NCI-H460 (cell line): ENCODE results near the gene A4GALT. TPM values are rescaled to one million over a fixed set of nuclear protein-coding genes. Genes with fewer than 3 reads are reported as not detected.
A peak's percentile ranks its signal among the peaks of the same experiment; 100 is the strongest.

ENCODE experiments used
- DNase-seq: peaks from one replicate; pipeline ENCODE4 v3.0.0-alpha.2; 2016; ENCODE audit warnings: low read depth; ENCODE audit errors: extremely low read depth
- total RNA-seq: library from RNA; depleted of rRNA; stranded (reverse); fragments of >200 nt; shearing (Covaris generic); gene quantifications from 2 replicates; pipeline ENCODE4 v1.2.3, GENCODE V29; 2014

Gene A4GALT
- total RNA-seq, 1 experiment from 2014 or later = 9.8 TPM

GRCh38 chr22:42707496-42707895 lies 13.2 kb downstream of the A4GALT start:
- no peak for DNase-seq

GRCh38 chr22:42704896-42705295 lies 15.8 kb downstream of the A4GALT start:
- DNase-seq = no peak

- no peak for DNase-seq
Measured at GRCh38 chr22:42702675-42703074, 18.0 kb downstream of the A4GALT start.

- no peak for DNase-seq
Measured at GRCh38 chr22:42701694-42702093, 19.0 kb downstream of the A4GALT start.

- no peak for DNase-seq
Measured at GRCh38 chr22:42700901-42701300, 19.8 kb downstream of the A4GALT start.

GRCh38 chr22:42700355-42700754 lies 20.3 kb downstream of the A4GALT start:
- no peak for DNase-seq

- DNase-seq = no peak
Measured at GRCh38 chr22:42699976-42700352, 20.7 kb downstream of the A4GALT start.

GRCh38 chr22:42699281-42699975 lies 21.2 kb downstream of the A4GALT start:
- no peak for DNase-seq

GRCh38 chr22:42697542-42698013 lies 23.1 kb downstream of the A4GALT start:
- DNase-seq = peak; percentile 49

GRCh38 chr22:42696331-42696967 lies 24.2 kb downstream of the A4GALT start:
- no peak for DNase-seq

GRCh38 chr22:42695294-42695693 lies 25.4 kb downstream of the A4GALT start:
- DNase-seq = no peak

- no peak for DNase-seq
Measured at GRCh38 chr22:42693763-42694683, 26.6 kb downstream of the A4GALT start.

GRCh38 chr22:42693055-42693762 lies 27.5 kb downstream of the A4GALT start:
- DNase-seq = no peak

- DNase-seq = no peak
Measured at GRCh38 chr22:42692239-42693054, 28.2 kb downstream of the A4GALT start.

GRCh38 chr22:42691440-42691839 lies 29.2 kb downstream of the A4GALT start:
- no peak for DNase-seq

- peak; percentile 64 for DNase-seq
Measured at GRCh38 chr22:42688241-42689211, 32.1 kb downstream of the A4GALT start.

- no peak for DNase-seq
Measured at GRCh38 chr22:42686756-42687491, 33.7 kb downstream of the A4GALT start.
